CD4-positive, CD25-positive, alpha-beta regulatory T cell (primary cell): ENCODE measurements around the gene ZKSCAN1. TPM values are rescaled to one million over a fixed set of nuclear protein-coding genes. Genes with fewer than 3 reads are reported as not detected.

Experiments
- ATAC-seq, 2 donors: fragments of 150-1000 bp; cut with Tn5 transposase; one replicate each; pipeline ENCODE4 v1.10.0; 2021; ENCODE audit warnings: low read depth in 2 of 2, moderate number of reproducible peaks in 2 of 2, moderate library complexity in 1 of 2
- DNase-seq, 3 donors: peaks; one replicate each; pipeline versions ENCODE4 v3.0.0 to v3.0.0-alpha.2; 2012 to 2022; ENCODE audit warnings: mixed read lengths in 1 of 3
- H3K27ac ChIP-seq: one replicate; pipeline ENCODE4 v1.7.0; 2013; ENCODE audit warnings: mild to moderate bottlenecking, low read length; ENCODE audit not compliant: insufficient read depth, poor library complexity, severe bottlenecking
- H3K27me3 ChIP-seq: one replicate; pipeline ENCODE4 v1.7.0; 2013; ENCODE audit warnings: low read length; ENCODE audit not compliant: control insufficient read depth, insufficient read depth
- H3K36me3 ChIP-seq: one replicate; pipeline ENCODE4 v1.7.0; 2013; ENCODE audit warnings: mild to moderate bottlenecking, low read length, moderate library complexity; ENCODE audit not compliant: control insufficient read depth, insufficient read depth
- H3K4me1 ChIP-seq: 2 replicates; pipeline ENCODE4 v1.7.0; 2013; ENCODE audit warnings: mild to moderate bottlenecking, low read length; ENCODE audit not compliant: insufficient read depth, control insufficient read depth, poor library complexity, severe bottlenecking
- H3K4me3 ChIP-seq: one replicate; pipeline ENCODE4 v1.7.0; 2013; ENCODE audit warnings: low read depth, mild to moderate bottlenecking, low read length, moderate library complexity
- H3K9me3 ChIP-seq, 2 experiments: 1 replicate in 1 of 2; 2 replicates in 1 of 2; pipeline ENCODE4 v1.7.0; 2013; ENCODE audit warnings: low read length in 2 of 2, mild to moderate bottlenecking in 1 of 2, moderate library complexity in 1 of 2; ENCODE audit not compliant: control insufficient read depth in 2 of 2
- H3K27ac Mint-ChIP-seq, 3 donors: one replicate each; pipeline ENCODE4 v1.8.0; 2020 to 2022; ENCODE audit warnings: mild to moderate bottlenecking in 3 of 3, mixed read lengths in 3 of 3, moderate library complexity in 2 of 3
- H3K27me3 Mint-ChIP-seq: one replicate; pipeline ENCODE4 v1.8.0; 2022; ENCODE audit warnings: mild to moderate bottlenecking, mixed read lengths
- H3K36me3 Mint-ChIP-seq: one replicate; pipeline ENCODE4 v1.8.0; 2020; ENCODE audit warnings: mixed read lengths
- H3K4me1 Mint-ChIP-seq, 4 donors: one replicate each; pipeline ENCODE4 v1.8.0; 2020 to 2022; ENCODE audit warnings: mixed read lengths in 4 of 4, mild to moderate bottlenecking in 1 of 4
- H3K4me3 Mint-ChIP-seq, 4 donors: one replicate each; pipeline ENCODE4 v1.8.0; 2020 to 2022; ENCODE audit warnings: mild to moderate bottlenecking in 4 of 4, mixed read lengths in 4 of 4, moderate library complexity in 3 of 4
- H3K9me3 Mint-ChIP-seq, 7 donors: one replicate each; pipeline ENCODE4 v1.8.0; 2020 to 2022; ENCODE audit warnings: mixed read lengths in 7 of 7, mild to moderate bottlenecking in 3 of 7, moderate library complexity in 2 of 7
- polyA plus RNA-seq, 4 donors: library from polyadenylated mRNA; unstranded; fragments of 300-500 nt; fragmentation: Illumina TruSeq; gene quantifications; one replicate each; pipeline ENCODE4 v1.2.3, GENCODE V29; 2021
- total RNA-seq: library from RNA; stranded (reverse); gene quantifications from one replicate; pipeline ENCODE4 v1.2.3, GENCODE V29; 2022

The ZKSCAN1 gene
- total and polyA plus RNA-seq, 5 donors from 2014 or later = 21.6 to 57.8 (median 27.2) TPM

- H3K36me3 Mint-ChIP-seq = peaks cover 5% of the 10 kb centered on the region
- Histone ChIP-seq H3K4me3 (peak overlapping the region; percentile 98), H3K27ac (peak overlapping the region; percentile 90), H3K9me3 (no peaks in the 10 kb centered on the region), H3K27me3 (no peaks in the 10 kb centered on the region), H3K36me3 (peaks cover 8% of the 10 kb centered on the region), H3K4me1 (peaks cover 18% of the 10 kb centered on the region)
- H3K27ac Mint-ChIP-seq = peak overlapping the region; percentile 96 to 98 (median 97)
- H3K4me3 Mint-ChIP-seq = peak overlapping the region; percentile 95 to 98 (median 97)
- H3K4me1 Mint-ChIP-seq = peaks cover 12 to 56% (median 35%) of the 10 kb centered on the region in 4 donors
- H3K9me3 Mint-ChIP-seq = no peaks in the 10 kb centered on the region
- DNase-seq (no peak), ATAC-seq (no peak)
- H3K27me3 Mint-ChIP-seq = no peaks in the 10 kb centered on the region
Observed at GRCh38 chr7:100016215-100016901, 962 bp downstream of the ZKSCAN1 start.

GRCh38 chr7:100017300-100017699, 1.9 kb downstream of the ZKSCAN1 start:
- ATAC-seq = no peak
- peaks cover 15 to 60% (median 37%) of the 10 kb centered on the region in 4 donors for H3K4me1 Mint-ChIP-seq

GRCh38 chr7:100017875-100018274, 2.5 kb downstream of the ZKSCAN1 start:
- Mint-ChIP-seq H3K27me3 (no peaks in the 10 kb centered on the region), H3K36me3 (peaks cover 9% of the 10 kb centered on the region), H3K27ac (peak overlapping the region in 2 of 3 donors; percentile 39 to 87), H3K4me1 (peaks cover 15 to 60% (median 37%) of the 10 kb centered on the region in 4 donors), H3K9me3 (no peaks in the 10 kb centered on the region), H3K4me3 (peak overlapping the region in 3 of 4 donors; percentile 26 to 64 (median 41))
- no peak for DNase-seq
- Histone ChIP-seq H3K27ac (no peak overlapping the region), H3K4me1 (peaks cover 18% of the 10 kb centered on the region), H3K4me3 (no peak overlapping the region), H3K27me3 (no peaks in the 10 kb centered on the region), H3K36me3 (peaks cover 12% of the 10 kb centered on the region), H3K9me3 (no peaks in the 10 kb centered on the region)
- ATAC-seq = no peak

More at GRCh38 chr7:100017300-100017699, 1.9 kb downstream of the ZKSCAN1 start:
- no peaks in the 10 kb centered on the region for H3K9me3 ChIP-seq
- no peaks in the 10 kb centered on the region for H3K27me3 ChIP-seq
- DNase-seq = no peak
- peaks cover 18% of the 10 kb centered on the region for H3K4me1 ChIP-seq
- H3K27me3 Mint-ChIP-seq = no peaks in the 10 kb centered on the region
- H3K36me3 ChIP-seq = peaks cover 8% of the 10 kb centered on the region
- peaks cover 5% of the 10 kb centered on the region for H3K36me3 Mint-ChIP-seq
- no peaks in the 10 kb centered on the region for H3K9me3 Mint-ChIP-seq
- peak overlapping the region; percentile 26 to 64 (median 44) for H3K4me3 Mint-ChIP-seq
- H3K27ac ChIP-seq = no peak overlapping the region
- peak overlapping the region in 2 of 3 donors; percentile 42 to 87 for H3K27ac Mint-ChIP-seq
- no peak overlapping the region for H3K4me3 ChIP-seq

GRCh38 chr7:100019908-100020307, 4.5 kb downstream of the ZKSCAN1 start:
- ATAC-seq (no peak), DNase-seq (no peak)
- Mint-ChIP-seq H3K9me3 (no peaks in the 10 kb centered on the region), H3K36me3 (peaks cover 17% of the 10 kb centered on the region), H3K4me1 (peaks cover 15 to 55% (median 36%) of the 10 kb centered on the region in 4 donors), H3K27me3 (no peaks in the 10 kb centered on the region), H3K27ac (peak overlapping the region in 2 of 3 donors; percentile 38 to 87), H3K4me3 (peak overlapping the region in 2 of 4 donors; percentile 6 to 13)
- no peaks in the 10 kb centered on the region for H3K27me3 ChIP-seq
- no peak overlapping the region for H3K4me3 ChIP-seq
- H3K27ac ChIP-seq = no peak overlapping the region
- peaks cover 18% of the 10 kb centered on the region for H3K4me1 ChIP-seq
- H3K9me3 ChIP-seq = no peaks in the 10 kb centered on the region
- H3K36me3 ChIP-seq = peaks cover 29% of the 10 kb centered on the region

GRCh38 chr7:100021297-100021696, 5.9 kb downstream of the ZKSCAN1 start:
- Histone ChIP-seq H3K9me3 (no peaks in the 10 kb centered on the region), H3K27ac (no peak overlapping the region), H3K4me1 (peaks cover 9% of the 10 kb centered on the region), H3K4me3 (no peak overlapping the region), H3K27me3 (no peaks in the 10 kb centered on the region), H3K36me3 (peaks cover 36% of the 10 kb centered on the region)
- peaks cover 26% of the 10 kb centered on the region for H3K36me3 Mint-ChIP-seq
- no peak for ATAC-seq
- H3K27ac Mint-ChIP-seq = peak overlapping the region in 1 of 3 donors; percentile 44
- peaks cover 15 to 46% (median 29%) of the 10 kb centered on the region in 4 donors for H3K4me1 Mint-ChIP-seq
- DNase-seq = no peak
- no peaks in the 10 kb centered on the region for H3K9me3 Mint-ChIP-seq
- H3K27me3 Mint-ChIP-seq = no peaks in the 10 kb centered on the region
- H3K4me3 Mint-ChIP-seq = peak overlapping the region in 1 of 4 donors; percentile 24

GRCh38 chr7:100022621-100023020, 7.2 kb downstream of the ZKSCAN1 start:
- H3K27me3 ChIP-seq = no peaks in the 10 kb centered on the region
- H3K4me3 ChIP-seq = no peak overlapping the region
- H3K9me3 ChIP-seq = no peaks in the 10 kb centered on the region
- H3K4me1 Mint-ChIP-seq = peaks cover 15 to 34% (median 22%) of the 10 kb centered on the region in 4 donors
- H3K27ac Mint-ChIP-seq = no peak overlapping the region
- no peaks in the 10 kb centered on the region for H3K4me1 ChIP-seq
- H3K27me3 Mint-ChIP-seq = no peaks in the 10 kb centered on the region
- DNase-seq = no peak
- no peaks in the 10 kb centered on the region for H3K9me3 Mint-ChIP-seq
- peaks cover 26% of the 10 kb centered on the region for H3K36me3 Mint-ChIP-seq
- no peak overlapping the region for H3K27ac ChIP-seq
- H3K4me3 Mint-ChIP-seq = no peak overlapping the region
- no peak for ATAC-seq
- peaks cover 39% of the 10 kb centered on the region for H3K36me3 ChIP-seq

- Mint-ChIP-seq H3K36me3 (peaks cover 26% of the 10 kb centered on the region), H3K27ac (no peak overlapping the region), H3K9me3 (no peaks in the 10 kb centered on the region), H3K27me3 (no peaks in the 10 kb centered on the region), H3K4me3 (no peak overlapping the region), H3K4me1 (peaks cover 9 to 28% (median 19%) of the 10 kb centered on the region in 4 donors)
- H3K27ac ChIP-seq = no peak overlapping the region
- H3K36me3 ChIP-seq = peaks cover 45% of the 10 kb centered on the region
- ATAC-seq (no peak), DNase-seq (no peak)
- no peaks in the 10 kb centered on the region for H3K9me3 ChIP-seq
- H3K27me3 ChIP-seq = no peaks in the 10 kb centered on the region
- no peaks in the 10 kb centered on the region for H3K4me1 ChIP-seq
- no peak overlapping the region for H3K4me3 ChIP-seq
Observed at GRCh38 chr7:100023526-100023925, 8.1 kb downstream of the ZKSCAN1 start.
